B cell (primary cell): ENCODE measurements around the gene GRK3. TPM values are rescaled to one million over a fixed set of nuclear protein-coding genes. Genes with fewer than 3 reads are reported as not detected.

Experiments
- ATAC-seq: fragments of 200-7000 bp; cut with Tn5 transposase; one replicate; pipeline ENCODE4 v1.10.0; 2021; ENCODE audit warnings: low read depth, mild to moderate bottlenecking, moderate number of reproducible peaks, moderate library complexity
- CTCF ChIA-PET: fragments of 350-600 bp; sonication (Branson Sonifier 250); formaldehyde crosslinking; loops from one replicate; lab custom pipeline; 2021; ENCODE audit warnings: antibody characterized with exemption, inconsistent platforms; lab: Charles Lee
- POLR2A ChIA-PET: fragments of 350-600 bp; sonication (Branson Sonifier 250); formaldehyde crosslinking; loops from one replicate; lab custom pipeline; 2021; ENCODE audit warnings: antibody characterized with exemption; lab: Charles Lee
- DNase-seq: peaks from one replicate; pipeline ENCODE4 v3.0.0; 2013
- H2AFZ ChIP-seq: 2 replicates; pipeline ENCODE4 v1.6.1; 2012; ENCODE audit warnings: mild to moderate bottlenecking, low read depth, low read length; ENCODE audit not compliant: insufficient read depth, poor library complexity, severe bottlenecking
- H3K27ac ChIP-seq, 2 donors: 1 replicate in 1 of 2; 2 replicates in 1 of 2; pipeline ENCODE4 v1.5.1; 2012 to 2013; ENCODE audit warnings: low read length in 2 of 2, mild to moderate bottlenecking in 2 of 2, moderate library complexity in 1 of 2
- H3K27me3 ChIP-seq, 4 experiments: fragments of 200-600 bp in 1 of 4; sonication (generic) in 1 of 4; replicated peaks in 1 of 4; 1 replicate in 2 of 4; 2 replicates in 2 of 4; pipeline versions ENCODE4 v1.6.1 to v1.7.0; 2013 to 2016; ENCODE audit warnings: low read length in 3 of 4, mild to moderate bottlenecking in 2 of 4, mixed read lengths in 1 of 4, moderate library complexity in 1 of 4; ENCODE audit not compliant: insufficient read depth in 4 of 4, control insufficient read depth in 3 of 4; ENCODE audit errors: control extremely low read depth in 1 of 4
- H3K36me3 ChIP-seq, 2 experiments: replicated peaks in 1 of 2; 1 replicate in 1 of 2; 2 replicates in 1 of 2; pipeline versions ENCODE4 v1.6.1 to v1.7.1; 2013; ENCODE audit warnings: low read length in 1 of 2; ENCODE audit not compliant: insufficient read depth in 2 of 2, control insufficient read depth in 1 of 2; ENCODE audit errors: control extremely low read depth in 1 of 2, extremely low read depth in 1 of 2
- H3K4me1 ChIP-seq, 2 donors: fragments of 200-600 bp in 1 of 2; sonication (generic) in 1 of 2; 1 replicate in 1 of 2; 2 replicates in 1 of 2; pipeline versions ENCODE4 v1.5.1 to v1.6.1; 2013 to 2017; ENCODE audit warnings: low read length in 2 of 2; ENCODE audit not compliant: control insufficient read depth in 2 of 2, insufficient read depth in 2 of 2
- H3K4me2 ChIP-seq: replicated peaks from 2 replicates; pipeline ENCODE3; 2012; ENCODE audit warnings: mild to moderate bottlenecking, low read depth, low read length; ENCODE audit not compliant: poor library complexity, severe bottlenecking
- H3K4me3 ChIP-seq, 5 experiments: fragments of 200-600 bp in 1 of 5; sonication (generic) in 1 of 5; 1 replicate in 3 of 5; 2 replicates in 2 of 5; pipeline versions ENCODE4 v1.5.1 to v1.7.0; 2011 to 2016; ENCODE audit warnings: low read length in 4 of 5, mild to moderate bottlenecking in 4 of 5, low read depth in 2 of 5, control low read depth in 1 of 5, moderate library complexity in 1 of 5; ENCODE audit not compliant: insufficient read depth in 1 of 5; ENCODE audit errors: control extremely low read depth in 1 of 5, extremely low read depth in 1 of 5
- H3K79me2 ChIP-seq: fragments of 200-600 bp; sonication (generic); one replicate; pipeline ENCODE4 v1.6.0; 2016; ENCODE audit warnings: low read length; ENCODE audit not compliant: control insufficient read depth, insufficient read depth
- H3K9ac ChIP-seq: fragments of 200-600 bp; sonication (generic); 2 replicates; pipeline ENCODE4 v1.6.1; 2017; ENCODE audit warnings: mild to moderate bottlenecking, low read length, moderate library complexity
- H3K9me3 ChIP-seq, 3 donors: one replicate each; pipeline versions ENCODE4 v1.6.1 to v1.7.1; 2013; ENCODE audit warnings: low read length in 2 of 3; ENCODE audit not compliant: control insufficient read depth in 2 of 3, insufficient read depth in 1 of 3; ENCODE audit errors: control extremely low read depth in 1 of 3
- H4K20me1 ChIP-seq: 2 replicates; pipeline ENCODE4 v1.6.0; 2012; ENCODE audit warnings: mild to moderate bottlenecking, low read length; ENCODE audit not compliant: insufficient read depth, control insufficient read depth, poor library complexity, severe bottlenecking
- H3K27ac Mint-ChIP-seq: one replicate; pipeline ENCODE4 v1.8.0; 2021; ENCODE audit warnings: mixed read lengths
- H3K27me3 Mint-ChIP-seq: one replicate; pipeline ENCODE4 v1.8.0; 2021; ENCODE audit warnings: mixed read lengths
- H3K4me1 Mint-ChIP-seq: one replicate; pipeline ENCODE4 v1.8.0; 2021; ENCODE audit warnings: mixed read lengths
- H3K4me3 Mint-ChIP-seq: one replicate; pipeline ENCODE4 v1.8.0; 2021; ENCODE audit warnings: mixed read lengths
- H3K9me3 Mint-ChIP-seq: one replicate; pipeline ENCODE4 v1.8.0; 2022; ENCODE audit warnings: mixed read lengths; ENCODE audit not compliant: insufficient read depth
- EZH2 ChIP-seq: IDR thresholded peaks from 2 replicates; pipeline ENCODE4 v1.6.1; 2012; ENCODE audit warnings: borderline replicate concordance, low read depth, mild to moderate bottlenecking, moderate library complexity, low read length; ENCODE audit not compliant: insufficient read depth, poor library complexity, severe bottlenecking
- WGBS: methylation state at CpG from one replicate; pipeline ENCODE4 v1.1.5; 2013; ENCODE audit warnings: missing lambda C conversion rate; ENCODE audit not compliant: insufficient coverage; 5-methylcytosine and 5-hydroxymethylcytosine counted together
- intact Hi-C: fragments of 100-400 bp; cut with micrococcal nuclease; formaldehyde crosslinking; loops from one replicate; pipeline ENCODE4 v1.10.0; 2022
- polyA plus RNA-seq: library from polyadenylated mRNA; depleted of rRNA; stranded (reverse); fragments of >200 nt; gene quantifications from 2 replicates; pipeline ENCODE4 v1.2.3, GENCODE V29; 2012
- total RNA-seq, 2 donors: library from RNA; stranded (reverse); fragments of 120-200 nt in 1 of 2; gene quantifications; 1 replicate in 1 of 2; 2 replicates in 1 of 2; pipeline versions ENCODE4 v1.2.3 to v1.2.4, GENCODE V29; 2013 to 2022
- TF ChIP-seq, protein P1 (sequence below): fragments of 200-600 bp; IDR thresholded peaks from one replicate; pipeline ENCODE4 v1.8.0; 2022; ENCODE audit warnings: antibody characterized with exemption, mild to moderate bottlenecking

Gene GRK3
- total and polyA plus RNA-seq, 2 donors (not counting 1 experiment from before 2014, with no cell fraction given): 17.6 to 61.0 TPM

DNA sequence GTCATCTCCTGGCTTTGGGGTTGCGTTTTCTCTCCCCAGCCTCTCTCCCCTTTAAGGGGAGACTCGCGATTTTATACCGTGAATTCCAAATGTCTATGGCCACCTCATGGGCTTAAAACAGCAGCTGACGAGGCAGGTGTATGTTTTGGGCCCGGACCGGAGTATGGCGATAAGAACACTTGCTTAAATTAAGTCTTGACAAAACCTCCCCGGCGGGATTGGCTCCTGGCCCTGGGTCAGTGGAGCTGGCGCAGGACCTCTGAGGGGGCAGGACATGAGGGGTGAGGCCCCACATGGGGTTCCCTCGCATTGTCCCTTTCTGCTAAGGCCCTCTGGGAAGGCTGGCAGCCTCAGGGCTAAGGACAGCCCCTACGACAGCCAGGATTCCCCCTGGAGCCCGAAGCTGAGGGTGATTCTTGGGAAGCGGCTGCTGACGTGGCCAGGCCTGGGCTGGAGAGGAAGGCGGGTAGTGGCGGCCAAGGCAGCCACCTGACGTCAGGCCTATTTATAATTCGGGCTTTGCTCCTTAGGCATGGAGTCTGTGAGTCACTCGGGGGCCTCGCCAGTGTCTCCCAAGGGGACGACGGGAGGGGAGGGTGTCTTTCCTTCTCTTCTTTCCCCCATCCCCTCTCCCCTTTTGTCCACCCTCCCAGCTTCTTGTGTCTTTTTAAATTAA, 190.2 kb downstream of the GRK3 start:
- Histone ChIP-seq H3K4me1 (no peaks in the 10 kb centered on the region), H2AFZ (no peak overlapping the region), H3K4me2 (no peak overlapping the region), H3K36me3 (no peaks in the 10 kb centered on the region), H3K27ac (no peak overlapping the region), H3K4me3 (no peak overlapping the region), H3K9me3 (no peaks in the 10 kb centered on the region), H3K79me2 (no peaks in the 10 kb centered on the region), H4K20me1 (no peaks in the 10 kb centered on the region), H3K27me3 (no peaks in the 10 kb centered on the region), H3K9ac (no peak overlapping the region)
- ATAC-seq: no peak
- Mint-ChIP-seq H3K27ac (no peak overlapping the region), H3K27me3 (peaks cover 7% of the 10 kb centered on the region), H3K4me3 (no peak overlapping the region), H3K9me3 (no peaks in the 10 kb centered on the region), H3K4me1 (no peaks in the 10 kb centered on the region)
- no peak for TF ChIP-seq EZH2
- TF ChIP-seq, protein P1, sequence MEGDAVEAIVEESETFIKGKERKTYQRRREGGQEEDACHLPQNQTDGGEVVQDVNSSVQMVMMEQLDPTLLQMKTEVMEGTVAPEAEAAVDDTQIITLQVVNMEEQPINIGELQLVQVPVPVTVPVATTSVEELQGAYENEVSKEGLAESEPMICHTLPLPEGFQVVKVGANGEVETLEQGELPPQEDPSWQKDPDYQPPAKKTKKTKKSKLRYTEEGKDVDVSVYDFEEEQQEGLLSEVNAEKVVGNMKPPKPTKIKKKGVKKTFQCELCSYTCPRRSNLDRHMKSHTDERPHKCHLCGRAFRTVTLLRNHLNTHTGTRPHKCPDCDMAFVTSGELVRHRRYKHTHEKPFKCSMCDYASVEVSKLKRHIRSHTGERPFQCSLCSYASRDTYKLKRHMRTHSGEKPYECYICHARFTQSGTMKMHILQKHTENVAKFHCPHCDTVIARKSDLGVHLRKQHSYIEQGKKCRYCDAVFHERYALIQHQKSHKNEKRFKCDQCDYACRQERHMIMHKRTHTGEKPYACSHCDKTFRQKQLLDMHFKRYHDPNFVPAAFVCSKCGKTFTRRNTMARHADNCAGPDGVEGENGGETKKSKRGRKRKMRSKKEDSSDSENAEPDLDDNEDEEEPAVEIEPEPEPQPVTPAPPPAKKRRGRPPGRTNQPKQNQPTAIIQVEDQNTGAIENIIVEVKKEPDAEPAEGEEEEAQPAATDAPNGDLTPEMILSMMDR: no peak
- ChIA-PET POLR2A (no interaction called here), CTCF (interaction anchor here (0.6 kb wide), 1 partner anchor 10 kb away, joined by 3 read pairs; no protein-coding TSS in a partner anchor)
- DNase-seq: no peak
- intact Hi-C loops: no loop called here
- 93% methylated on average over 21 of the region's 24 CpGs for WGBS

DNA sequence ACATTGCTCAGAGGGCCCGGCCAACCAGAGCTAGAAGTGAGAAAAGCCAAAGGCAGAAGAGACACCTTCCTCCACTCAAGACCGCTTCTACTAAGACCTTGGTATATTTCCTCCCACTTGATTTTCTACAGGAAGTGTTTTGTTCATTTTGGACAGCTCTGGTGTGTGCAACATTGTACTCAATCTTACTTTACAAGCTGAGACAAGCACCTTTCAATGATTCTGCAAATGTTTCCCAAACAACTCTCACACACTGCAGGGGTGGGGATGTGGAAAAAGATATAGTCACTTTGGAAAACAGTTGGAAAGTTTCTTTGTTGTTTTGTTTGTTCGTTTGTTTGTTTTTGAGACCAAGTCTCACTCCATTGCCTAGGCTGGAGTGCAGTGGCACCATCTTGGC, 193.2 kb downstream of the GRK3 start:
- H3K27me3 ChIP-seq: no peaks in the 10 kb centered on the region
- H3K27ac ChIP-seq: no peak overlapping the region
- CTCF ChIA-PET: no interaction called here
- POLR2A ChIA-PET: no interaction called here
- H3K9ac ChIP-seq: no peak overlapping the region
- Mint-ChIP-seq H3K9me3 (no peaks in the 10 kb centered on the region), H3K4me3 (no peak overlapping the region), H3K27ac (no peak overlapping the region), H3K4me1 (no peaks in the 10 kb centered on the region), H3K27me3 (peaks cover 10% of the 10 kb centered on the region)
- TF ChIP-seq EZH2: no peak
- TF ChIP-seq, protein P1: no peak
- ATAC-seq (no peak), DNase-seq (no peak)
- WGBS: 80% methylated on average over 1 of the region's 3 CpGs
- no peaks in the 10 kb centered on the region for H3K4me1 ChIP-seq
- H3K4me3 ChIP-seq: no peak overlapping the region
- no peaks in the 10 kb centered on the region for H3K9me3 ChIP-seq
- no peaks in the 10 kb centered on the region for H3K79me2 ChIP-seq
- H4K20me1 ChIP-seq: no peaks in the 10 kb centered on the region
- intact Hi-C loops: no loop called here
- no peak overlapping the region for H2AFZ ChIP-seq
- H3K4me2 ChIP-seq: no peak overlapping the region
- H3K36me3 ChIP-seq: no peaks in the 10 kb centered on the region
